Measurements from ENCODE around the gene CDC42SE2.

GRCh38 chr5:131254741-131255140 is 9.1 kb upstream of the CDC42SE2 start:
- TF ChIP-seq, protein P1, sequence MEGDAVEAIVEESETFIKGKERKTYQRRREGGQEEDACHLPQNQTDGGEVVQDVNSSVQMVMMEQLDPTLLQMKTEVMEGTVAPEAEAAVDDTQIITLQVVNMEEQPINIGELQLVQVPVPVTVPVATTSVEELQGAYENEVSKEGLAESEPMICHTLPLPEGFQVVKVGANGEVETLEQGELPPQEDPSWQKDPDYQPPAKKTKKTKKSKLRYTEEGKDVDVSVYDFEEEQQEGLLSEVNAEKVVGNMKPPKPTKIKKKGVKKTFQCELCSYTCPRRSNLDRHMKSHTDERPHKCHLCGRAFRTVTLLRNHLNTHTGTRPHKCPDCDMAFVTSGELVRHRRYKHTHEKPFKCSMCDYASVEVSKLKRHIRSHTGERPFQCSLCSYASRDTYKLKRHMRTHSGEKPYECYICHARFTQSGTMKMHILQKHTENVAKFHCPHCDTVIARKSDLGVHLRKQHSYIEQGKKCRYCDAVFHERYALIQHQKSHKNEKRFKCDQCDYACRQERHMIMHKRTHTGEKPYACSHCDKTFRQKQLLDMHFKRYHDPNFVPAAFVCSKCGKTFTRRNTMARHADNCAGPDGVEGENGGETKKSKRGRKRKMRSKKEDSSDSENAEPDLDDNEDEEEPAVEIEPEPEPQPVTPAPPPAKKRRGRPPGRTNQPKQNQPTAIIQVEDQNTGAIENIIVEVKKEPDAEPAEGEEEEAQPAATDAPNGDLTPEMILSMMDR (IDR thresholded peaks at IDR 0.05; ENCODE audit: low read depth, low read length) = no peak
- TF ChIP-seq POLR2A (IDR thresholded peaks at IDR 0.05; ENCODE audit: extremely low read depth, insufficient read length) = no peak
- TF ChIP-seq, protein P2, sequence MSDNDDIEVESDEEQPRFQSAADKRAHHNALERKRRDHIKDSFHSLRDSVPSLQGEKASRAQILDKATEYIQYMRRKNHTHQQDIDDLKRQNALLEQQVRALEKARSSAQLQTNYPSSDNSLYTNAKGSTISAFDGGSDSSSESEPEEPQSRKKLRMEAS (IDR thresholded peaks at IDR 0.05; ENCODE audit: low read depth, low read length) = no peak

All from NB4 (cell line).